ENCODE measurements around the gene ZNF586.
"Not testable (repeated sequence)": the region's sequence is repeated elsewhere in the genome, so short reads cannot be mapped to it uniquely, and the experiment has no call there.

ZNF586 gene

GRCh38 chr19:57769345-57770131 lies at the start of gene ZNF586:
TSS of gene ZNF586 (plus strand) at chr19:57769676. CDS start at chr19:57769843, 167 bp downstream.
- DNase-seq (ENCODE audit: low spot score), result peak; percentile 88

DNA sequence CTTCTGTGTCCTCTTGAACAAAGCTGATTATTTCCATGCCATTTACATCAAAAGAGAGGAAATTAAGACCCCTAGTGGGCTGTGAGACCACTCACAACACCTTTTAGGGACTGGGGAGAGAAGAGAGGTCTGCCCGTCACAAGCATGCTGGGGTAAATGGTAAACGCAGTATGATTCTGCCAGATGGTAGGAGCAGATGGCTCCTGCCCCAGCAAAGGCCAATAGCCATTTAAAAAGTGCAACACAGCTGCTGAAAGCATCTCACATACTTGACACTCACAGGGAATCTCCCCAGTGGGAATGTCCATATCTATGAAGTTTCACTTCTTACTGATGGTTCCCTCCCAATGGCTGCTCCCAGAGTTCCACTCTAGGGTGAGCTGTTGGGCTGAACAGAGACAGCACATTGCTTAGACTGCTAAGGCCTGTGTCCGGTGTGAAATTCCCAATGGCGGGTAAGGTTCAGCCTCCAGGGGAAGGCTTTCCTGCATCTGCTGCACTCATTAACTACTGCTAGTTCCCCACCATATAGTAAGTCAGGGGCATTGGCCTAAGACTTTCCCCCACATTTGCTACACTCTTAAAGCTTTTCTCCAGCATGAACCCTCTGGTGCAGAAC lies 49.5 kb upstream of the ZNF586 start:
- no peak for DNase-seq (ENCODE audit: low spot score)

GRCh38 chr19:57720878-57721277 lies 48.6 kb upstream of the ZNF586 start:
- no peak for DNase-seq (ENCODE audit: low spot score)

GRCh38 chr19:57738320-57738719 lies 31.2 kb upstream of the ZNF586 start:
- peak; percentile 41 for DNase-seq (ENCODE audit: low spot score)

GRCh38 chr19:57738770-57739169 lies 30.7 kb upstream of the ZNF586 start:
- not testable (repeated sequence) for DNase-seq (ENCODE audit: low spot score)

DNA sequence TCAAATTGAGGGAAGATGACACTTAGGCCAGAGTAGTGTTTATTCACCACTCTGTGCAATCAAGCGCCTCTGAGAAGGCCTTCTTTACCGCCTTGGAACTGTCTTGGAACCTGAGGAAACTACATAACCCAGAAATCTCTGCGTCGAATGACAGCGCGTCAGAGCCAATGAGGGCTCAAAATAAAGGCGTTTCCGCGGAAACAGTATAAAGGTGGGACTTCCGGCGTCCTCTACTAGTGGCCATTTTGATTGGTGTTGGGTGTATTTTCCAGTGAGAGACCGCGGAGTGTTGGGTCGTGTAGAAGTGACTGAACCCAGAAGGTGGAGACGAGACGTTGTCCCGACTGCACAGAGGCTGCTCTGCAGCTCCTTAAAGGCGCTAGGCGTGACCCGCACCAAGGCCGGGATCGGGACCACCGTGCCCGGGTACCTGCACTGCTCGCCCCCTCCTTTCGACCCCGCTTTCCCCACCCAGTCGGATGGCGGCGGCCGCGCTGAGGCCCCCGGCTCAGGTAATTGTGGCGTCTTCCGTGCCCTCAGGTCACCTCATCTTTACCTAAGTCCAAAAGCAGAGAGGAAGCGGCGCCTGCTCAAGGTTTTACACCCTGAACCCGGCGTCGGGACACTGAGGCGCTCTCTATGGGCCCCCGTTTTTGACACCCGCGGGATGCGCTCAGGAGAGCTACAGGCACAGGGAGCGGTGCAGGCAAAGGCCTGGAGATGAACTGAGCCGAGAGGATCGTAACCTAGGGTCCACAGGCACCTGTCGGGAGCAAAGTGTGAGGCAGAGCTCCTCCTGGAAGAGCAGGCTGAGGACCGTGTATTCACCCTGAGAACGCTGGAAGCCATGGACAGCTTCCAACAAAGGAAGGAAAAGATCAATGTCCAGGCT lies 22.6 kb upstream of the ZNF586 start, which contains the start of gene ZNF776:
ZNF776 (plus strand) TSS at position 236 of the 892 bp plus-strand sequence; CDS start at position 480, 244 bp downstream.
- peak; percentile 90 for DNase-seq (ENCODE audit: low spot score)

DNA sequence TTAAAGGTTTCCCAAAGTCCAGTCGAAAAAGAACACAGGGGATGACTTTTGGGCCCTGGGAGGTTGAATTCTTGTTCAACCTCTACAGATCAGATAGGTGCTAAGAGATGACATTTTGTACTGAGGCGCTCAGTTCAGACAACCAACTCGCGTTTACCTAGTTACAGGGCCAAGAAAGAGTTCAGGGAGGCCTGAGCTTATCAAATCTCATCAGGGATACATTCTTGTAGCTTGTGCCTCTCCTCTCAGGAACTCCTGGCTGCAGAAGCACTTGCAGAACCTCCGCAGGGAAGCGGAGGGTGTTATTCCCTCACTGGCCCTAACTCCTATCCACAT lies 22.0 kb upstream of the ZNF586 start:
- DNase-seq (ENCODE audit: low spot score), result no peak

GRCh38 chr19:57748029-57748428 lies 21.4 kb upstream of the ZNF586 start:
- DNase-seq (ENCODE audit: low spot score), result no peak

- no peak for DNase-seq (ENCODE audit: low spot score)
Observed at GRCh38 chr19:57754091-57754673, 15.3 kb upstream of the ZNF586 start.

DNA sequence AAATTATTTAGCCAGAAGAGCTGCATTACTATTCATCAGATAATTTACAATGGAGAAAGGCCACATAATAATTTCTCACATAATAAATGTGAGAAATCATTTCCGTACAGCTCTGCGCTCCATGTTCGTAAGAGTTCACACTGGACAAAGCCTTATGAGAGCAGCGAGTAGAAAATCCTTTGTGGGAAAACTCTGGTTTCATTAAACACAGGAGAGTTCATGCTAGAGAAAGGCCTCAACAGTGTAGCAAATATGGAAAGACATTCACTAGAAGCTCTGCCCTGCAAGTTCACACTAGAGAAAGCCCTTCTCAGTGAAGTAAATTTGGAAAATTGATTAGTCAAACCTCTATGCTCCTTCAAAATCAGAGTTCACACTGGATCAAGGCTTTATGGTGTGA lies 14.4 kb upstream of the ZNF586 start:
- DNase-seq (ENCODE audit: low spot score), result no peak

GRCh38 chr19:57757941-57758340 lies 11.5 kb upstream of the ZNF586 start:
- DNase-seq (ENCODE audit: low spot score), result no peak

- DNase-seq (ENCODE audit: low spot score), result no peak
Observed at GRCh38 chr19:57759096-57759495, 10.4 kb upstream of the ZNF586 start.

DNA sequence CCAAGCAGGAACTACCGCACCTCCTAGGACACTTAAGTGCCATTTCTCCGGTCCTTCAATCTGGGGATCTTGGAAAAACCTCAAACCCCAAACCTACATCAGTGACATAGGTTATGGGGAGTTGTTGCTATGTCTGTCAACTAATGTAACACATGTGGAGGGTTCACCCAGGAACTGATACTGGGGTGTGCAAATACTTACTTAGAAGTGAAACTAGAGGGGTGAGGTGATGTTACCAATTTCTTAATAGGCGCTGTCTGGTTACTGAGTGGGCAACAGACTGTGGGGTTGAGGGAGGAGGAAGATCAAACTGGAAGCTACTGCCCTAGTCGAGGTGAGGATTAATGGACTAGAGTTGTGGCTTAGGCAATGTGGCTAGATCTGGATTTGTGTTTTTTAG lies 1.9 kb downstream of the ZNF586 start:
- no peak for DNase-seq (ENCODE audit: low spot score)

- DNase-seq (ENCODE audit: low spot score), result no peak
Observed at GRCh38 chr19:57773488-57773887, 4.0 kb downstream of the ZNF586 start.

DNA sequence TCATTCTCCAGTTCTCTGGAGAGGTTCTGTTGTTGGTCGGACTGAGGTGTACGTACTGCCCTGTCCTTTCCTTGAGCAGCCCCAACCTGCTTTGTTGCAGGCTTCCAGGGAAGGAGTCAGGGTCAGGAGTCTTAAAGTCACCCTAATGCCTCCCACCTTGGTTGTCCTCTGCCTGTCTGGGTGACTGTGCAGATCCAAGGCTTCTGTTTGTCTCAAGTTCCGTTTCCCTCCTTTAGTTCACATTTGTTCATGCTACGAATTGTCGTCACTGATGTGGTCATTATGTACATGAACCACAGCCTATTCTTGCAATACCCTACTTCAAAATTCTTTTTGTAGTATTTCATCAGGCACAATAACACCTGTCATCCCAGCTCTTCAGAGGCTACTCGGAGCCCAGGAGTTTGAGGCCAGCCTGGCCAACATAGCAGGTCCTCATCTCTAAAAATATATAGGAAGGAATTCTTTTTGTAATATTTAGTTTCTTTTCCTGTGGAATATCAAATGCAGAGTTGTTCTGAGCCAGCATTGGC lies 7.4 kb downstream of the ZNF586 start:
- no peak for DNase-seq (ENCODE audit: low spot score)

DNA sequence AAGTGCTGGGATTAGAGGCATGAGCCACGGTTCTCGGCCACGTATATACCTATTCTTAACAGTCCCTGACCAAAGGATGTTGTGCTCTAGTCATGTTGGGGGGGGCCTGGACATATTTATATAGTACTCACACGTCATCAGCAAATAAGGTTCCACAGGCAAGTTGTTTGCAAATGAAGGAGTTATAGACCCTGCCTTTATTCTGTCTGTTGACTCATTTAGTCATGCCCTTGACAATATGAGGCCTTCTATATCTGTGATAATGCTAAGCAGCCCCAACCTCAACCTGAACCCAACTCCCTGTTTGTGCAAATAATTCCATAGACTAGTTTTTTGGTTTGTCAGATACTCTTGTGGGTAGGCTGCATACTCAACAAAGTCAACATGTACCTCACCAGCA lies 8.9 kb downstream of the ZNF586 start:
- no peak for DNase-seq (ENCODE audit: low spot score)

DNA sequence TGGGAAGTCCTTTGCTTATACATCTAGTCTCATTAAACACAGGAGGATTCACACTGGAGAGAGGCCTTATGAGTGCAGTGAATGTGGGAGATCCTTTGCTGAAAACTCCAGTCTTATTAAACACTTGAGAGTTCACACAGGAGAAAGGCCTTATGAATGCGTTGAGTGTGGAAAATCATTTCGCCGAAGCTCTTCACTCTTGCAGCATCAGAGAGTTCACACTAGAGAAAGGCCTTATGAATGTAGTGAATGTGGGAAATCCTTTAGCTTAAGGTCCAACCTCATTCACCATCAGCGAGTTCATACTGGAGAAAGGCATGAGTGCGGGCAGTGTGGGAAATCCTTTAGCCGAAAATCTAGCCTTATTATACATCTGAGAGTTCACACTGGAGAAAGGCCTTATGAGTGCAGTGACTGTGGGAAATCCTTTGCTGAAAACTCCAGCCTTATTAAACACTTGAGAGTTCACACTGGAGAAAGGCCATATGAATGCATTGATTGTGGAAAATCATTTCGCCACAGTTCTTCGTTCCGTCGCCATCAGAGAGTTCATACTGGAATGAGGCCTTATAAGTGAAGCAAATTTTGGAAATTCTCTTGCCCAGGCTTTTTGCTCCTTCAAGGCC lies 9.9 kb downstream of the ZNF586 start:
- no peak for DNase-seq (ENCODE audit: low spot score)

DNA sequence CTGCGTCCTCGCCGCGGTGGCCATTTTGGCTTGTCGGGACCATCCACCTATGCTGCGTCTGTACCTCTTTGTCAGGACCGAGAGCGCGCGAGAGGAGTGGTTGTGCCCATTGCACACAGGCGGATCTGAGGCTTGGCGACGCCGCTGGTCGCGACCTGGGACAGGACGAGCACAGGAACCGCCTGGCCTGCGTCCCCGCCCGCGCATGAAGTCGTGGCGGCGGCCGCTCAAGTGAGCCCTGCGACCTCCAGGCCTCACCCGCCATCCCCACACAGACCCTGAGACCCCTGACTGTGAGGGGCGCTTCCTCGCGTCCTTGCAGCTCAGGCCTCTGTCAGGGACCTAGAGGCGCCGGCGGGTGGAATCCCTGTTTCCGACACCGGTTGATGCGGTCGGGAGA lies 16.8 kb downstream of the ZNF586 start:
- no peak for DNase-seq (ENCODE audit: low spot score)

- DNase-seq (ENCODE audit: low spot score), result no peak
Observed at GRCh38 chr19:57786906-57787305, 17.4 kb downstream of the ZNF586 start.

DNA sequence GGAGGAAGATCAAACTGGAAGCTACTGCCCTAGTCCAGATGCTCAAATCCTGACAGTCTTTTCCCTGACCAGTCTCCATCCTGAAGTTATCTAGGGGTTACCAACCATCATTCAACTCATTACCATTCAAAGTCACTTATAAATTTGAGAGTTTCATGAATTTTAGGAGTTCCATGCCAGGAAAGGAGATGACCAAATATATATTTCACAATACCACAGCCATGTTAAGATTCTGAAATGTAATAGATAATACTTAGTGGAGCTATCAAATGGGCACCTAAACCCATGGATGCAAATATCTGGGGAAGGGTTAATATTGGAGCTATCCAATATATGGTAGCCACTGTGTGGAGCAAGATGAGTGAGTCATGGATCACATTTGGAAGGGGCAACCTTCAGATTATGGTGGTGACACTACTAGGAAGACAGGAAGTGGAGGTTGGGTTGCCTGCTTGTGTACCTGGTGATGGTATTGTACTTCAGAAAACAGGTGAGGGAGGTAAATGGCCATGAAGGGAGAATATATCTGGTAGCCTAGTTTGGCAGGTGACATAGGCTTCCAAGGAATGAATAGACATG lies 18.7 kb downstream of the ZNF586 start:
- no peak for DNase-seq (ENCODE audit: low spot score)

DNA sequence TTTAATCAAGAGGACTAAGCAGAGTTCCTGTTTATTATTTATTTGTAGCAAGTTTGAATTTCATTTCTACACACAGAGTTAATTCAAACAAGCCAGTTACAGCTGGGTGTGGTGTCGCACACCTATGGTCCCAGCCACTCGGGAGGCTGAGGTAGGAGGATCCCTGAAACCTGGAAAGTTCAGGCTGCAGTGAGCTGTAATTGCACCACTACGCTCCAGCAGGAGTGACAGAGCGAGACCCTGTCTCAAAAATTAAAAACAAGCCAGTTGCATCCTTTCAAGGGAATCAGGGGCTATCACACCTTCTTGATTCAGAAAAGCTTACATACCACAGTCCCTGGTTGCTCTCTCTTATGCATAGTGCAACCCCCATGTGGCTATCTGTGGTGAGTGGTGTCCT lies 19.8 kb downstream of the ZNF586 start:
- no peak for DNase-seq (ENCODE audit: low spot score)
